ENCODE results near the gene SKOR2.
"Not testable (repeated sequence)": the region's sequence is repeated elsewhere in the genome, so short reads cannot be mapped to it uniquely, and the experiment has no call there.

Gene SKOR2

DNA sequence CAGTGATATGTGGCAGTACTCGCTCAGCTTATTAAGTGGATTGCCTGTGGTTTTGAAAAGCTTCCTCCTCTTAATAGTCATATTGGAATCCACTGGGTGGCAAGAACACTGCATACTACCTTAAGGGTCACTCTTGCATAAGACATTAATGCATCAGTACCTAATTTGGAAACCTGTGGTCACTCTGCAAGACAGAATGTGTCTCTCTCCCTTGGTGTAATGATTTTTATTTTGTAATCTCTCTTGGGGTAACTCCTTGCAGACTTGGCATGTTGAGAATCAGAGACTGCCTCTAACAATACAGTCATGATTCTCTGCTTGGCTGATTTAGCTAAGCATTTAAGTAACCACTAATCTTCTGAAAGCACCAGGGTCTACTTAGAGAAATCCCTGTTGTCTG, 42.3 kb downstream of the SKOR2 start:
- no peak for DNase-seq (ENCODE audit: extremely low read depth, low read depth)
- no peak for TF ChIP-seq CTCF (IDR thresholded peaks at IDR 0.05; ENCODE audit: low read depth, low read length)

- no peak for TF ChIP-seq CTCF (IDR thresholded peaks at IDR 0.05; ENCODE audit: low read depth, low read length)
- DNase-seq (ENCODE audit: extremely low read depth, low read depth), result no peak
Observed at GRCh38 chr18:47206945-47207637, 44.4 kb downstream of the SKOR2 start.

- TF ChIP-seq CTCF (IDR thresholded peaks at IDR 0.05; ENCODE audit: low read depth, low read length), result peak; percentile 91
- DNase-seq (ENCODE audit: extremely low read depth, low read depth), result peak; percentile 11
Observed at GRCh38 chr18:47204908-47205522, 46.4 kb downstream of the SKOR2 start.

- TF ChIP-seq CTCF (IDR thresholded peaks at IDR 0.05; ENCODE audit: low read depth, low read length), result no peak
Observed at GRCh38 chr18:47203626-47204464, 47.6 kb downstream of the SKOR2 start.

GRCh38 chr18:47195961-47196360, 55.5 kb downstream of the SKOR2 start:
- DNase-seq (ENCODE audit: extremely low read depth, low read depth), result not testable (repeated sequence)

More at GRCh38 chr18:47203626-47204464, 47.6 kb downstream of the SKOR2 start:
- no peak for DNase-seq (ENCODE audit: extremely low read depth, low read depth)

DNA sequence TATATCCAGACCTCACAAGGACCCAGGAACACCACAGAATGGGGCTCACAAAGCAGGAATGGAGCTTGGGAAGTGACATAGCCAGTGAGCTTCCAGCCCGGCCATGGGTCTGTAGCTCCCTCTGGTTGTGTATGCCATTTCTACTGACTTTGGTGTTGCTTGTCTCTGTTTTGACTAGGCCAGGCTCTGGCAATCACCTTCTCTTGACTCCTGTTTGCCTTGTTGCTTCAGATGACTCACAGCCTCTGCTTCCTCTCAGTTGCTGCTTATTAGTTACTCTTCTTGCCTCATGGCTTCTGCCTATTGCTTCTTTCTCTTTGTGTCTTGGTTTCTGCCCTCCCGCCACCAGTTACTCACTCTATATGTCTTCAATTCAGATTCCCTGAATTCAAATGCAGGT, 59.5 kb downstream of the SKOR2 start:
- DNase-seq (ENCODE audit: extremely low read depth, low read depth), result no peak
- no peak for TF ChIP-seq CTCF (IDR thresholded peaks at IDR 0.05; ENCODE audit: low read depth, low read length)

DNA sequence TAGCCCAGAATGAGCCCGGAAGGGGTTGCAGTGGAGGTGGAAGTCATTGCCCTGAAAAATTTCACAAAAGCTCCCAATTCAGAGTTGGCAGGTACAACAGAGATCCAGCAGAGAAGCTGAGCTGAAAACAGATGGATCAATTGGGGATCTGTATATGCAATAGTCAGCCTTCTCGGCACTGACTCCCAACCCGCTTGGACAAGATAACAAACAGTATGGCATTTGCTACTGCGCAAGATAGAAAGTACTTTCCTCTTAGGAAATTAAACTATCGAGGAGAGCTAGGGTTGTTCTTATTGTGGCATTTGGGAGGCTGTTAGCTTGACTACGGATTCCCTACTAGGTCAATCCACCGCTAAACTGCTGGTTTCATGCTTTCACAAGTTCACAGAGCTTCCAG, 63.7 kb downstream of the SKOR2 start:
- no peak for TF ChIP-seq CTCF (IDR thresholded peaks at IDR 0.05; ENCODE audit: low read depth, low read length)
- DNase-seq (ENCODE audit: extremely low read depth, low read depth), result no peak

Data from AG09319 (cell line).